Omental fat pad (tissue), 4 donors: ENCODE measurements around the gene AHRR. TPM values are rescaled to one million over a fixed set of nuclear protein-coding genes. Genes with fewer than 3 reads are reported as not detected.

ENCODE experiments used
- ATAC-seq: fragments of 150-250 bp; one replicate; pipeline ENCODE4 v1.9.1; 2016; ENCODE audit warnings: mild to moderate bottlenecking, moderate library complexity; ENCODE audit not compliant: low FRiP score
- DNase-seq: peaks from one replicate; pipeline ENCODE4 v3.0.0-alpha.2; 2019; ENCODE audit warnings: low spot score
- CTCF ChIP-seq, 3 donors: fragments of 450-650 bp; IDR thresholded peaks; one replicate each; pipeline ENCODE4 v1.5.1; 2016 to 2017; ENCODE audit warnings: antibody characterized with exemption in 3 of 3, mild to moderate bottlenecking in 3 of 3, moderate library complexity in 2 of 3
- total RNA-seq, 4 donors: library from RNA; depleted of rRNA; stranded (reverse); fragments of >200 nt; gene quantifications; one replicate each; pipeline ENCODE4 v1.1.0, GENCODE V29; 2016

AHRR gene
- total RNA-seq, 4 donors from 2014 or later, result 0.25 to 2.2 (median 1.6) TPM

GRCh38 chr5:351084-351920 is 29.8 kb downstream of the AHRR start:
- TF ChIP-seq CTCF (IDR thresholded peaks at IDR 0.05), result no peak
- DNase-seq (no peak), ATAC-seq (no peak)

DNA sequence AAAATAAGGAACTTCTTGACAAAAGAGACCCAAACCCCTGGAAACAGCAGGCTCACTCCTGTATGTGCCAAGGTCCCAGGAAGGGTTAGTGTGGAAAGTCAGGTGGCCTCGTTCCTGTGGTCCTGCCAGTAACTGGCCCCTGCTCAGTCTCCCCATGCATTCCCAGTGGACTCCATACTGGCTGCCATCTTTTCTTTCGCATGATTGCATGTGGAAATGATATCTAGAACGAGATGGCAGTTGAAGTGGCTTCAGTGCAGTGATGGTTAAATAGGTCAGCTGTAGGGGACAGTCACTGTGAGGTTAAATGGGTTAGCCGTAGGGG is 30.4 kb downstream of the AHRR start:
- ATAC-seq (no peak), DNase-seq (no peak)
- no peak for TF ChIP-seq CTCF (IDR thresholded peaks at IDR 0.05)

DNA sequence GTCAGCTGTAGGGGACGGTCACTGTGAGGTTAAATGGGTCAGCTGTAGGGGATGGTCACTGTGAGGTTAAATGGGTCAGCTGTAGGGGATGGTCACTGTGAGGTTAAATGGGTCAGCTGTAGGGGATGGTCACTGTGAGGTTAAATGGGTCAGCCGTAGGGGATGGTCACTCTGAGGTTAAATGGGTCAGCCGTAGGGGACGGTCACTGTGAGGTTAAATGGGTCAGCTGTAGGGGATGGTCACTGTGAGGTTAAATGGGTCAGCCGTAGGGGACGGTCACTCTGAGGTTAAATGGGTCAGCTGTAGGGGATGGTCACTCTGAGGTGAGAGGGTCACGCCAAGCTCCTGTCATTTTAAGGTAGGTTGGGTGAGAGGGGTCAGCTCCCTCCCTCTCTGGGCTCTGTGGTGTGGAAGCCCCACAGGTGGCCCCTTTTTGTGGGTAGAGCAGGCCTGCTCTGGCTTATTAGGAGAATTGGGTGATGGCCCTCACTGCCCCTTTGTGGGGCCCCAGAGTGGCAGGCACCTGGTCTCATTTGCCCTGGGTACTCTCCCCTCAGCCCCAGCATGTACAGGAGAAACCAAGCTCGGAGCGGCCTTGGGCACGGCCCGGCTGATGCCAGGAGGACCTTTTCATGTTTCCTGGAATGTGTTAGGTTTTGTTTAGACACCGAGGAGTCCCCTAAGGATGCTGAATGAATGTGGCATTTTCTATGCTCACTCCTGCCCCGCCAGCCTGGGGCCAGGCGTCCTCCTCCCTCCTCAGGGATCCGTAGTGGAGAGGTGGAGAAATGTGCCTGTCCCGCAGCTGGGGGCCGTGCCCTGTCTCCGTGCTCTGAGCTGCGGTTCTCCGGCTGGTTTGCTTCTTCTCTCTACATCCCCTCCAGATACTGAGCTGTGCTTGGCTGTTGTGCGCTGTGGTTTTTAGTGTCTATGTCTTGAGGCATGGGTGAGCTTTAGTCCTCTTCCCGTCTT is 31.4 kb downstream of the AHRR start:
- ATAC-seq, result no peak
- no peak for DNase-seq

DNA sequence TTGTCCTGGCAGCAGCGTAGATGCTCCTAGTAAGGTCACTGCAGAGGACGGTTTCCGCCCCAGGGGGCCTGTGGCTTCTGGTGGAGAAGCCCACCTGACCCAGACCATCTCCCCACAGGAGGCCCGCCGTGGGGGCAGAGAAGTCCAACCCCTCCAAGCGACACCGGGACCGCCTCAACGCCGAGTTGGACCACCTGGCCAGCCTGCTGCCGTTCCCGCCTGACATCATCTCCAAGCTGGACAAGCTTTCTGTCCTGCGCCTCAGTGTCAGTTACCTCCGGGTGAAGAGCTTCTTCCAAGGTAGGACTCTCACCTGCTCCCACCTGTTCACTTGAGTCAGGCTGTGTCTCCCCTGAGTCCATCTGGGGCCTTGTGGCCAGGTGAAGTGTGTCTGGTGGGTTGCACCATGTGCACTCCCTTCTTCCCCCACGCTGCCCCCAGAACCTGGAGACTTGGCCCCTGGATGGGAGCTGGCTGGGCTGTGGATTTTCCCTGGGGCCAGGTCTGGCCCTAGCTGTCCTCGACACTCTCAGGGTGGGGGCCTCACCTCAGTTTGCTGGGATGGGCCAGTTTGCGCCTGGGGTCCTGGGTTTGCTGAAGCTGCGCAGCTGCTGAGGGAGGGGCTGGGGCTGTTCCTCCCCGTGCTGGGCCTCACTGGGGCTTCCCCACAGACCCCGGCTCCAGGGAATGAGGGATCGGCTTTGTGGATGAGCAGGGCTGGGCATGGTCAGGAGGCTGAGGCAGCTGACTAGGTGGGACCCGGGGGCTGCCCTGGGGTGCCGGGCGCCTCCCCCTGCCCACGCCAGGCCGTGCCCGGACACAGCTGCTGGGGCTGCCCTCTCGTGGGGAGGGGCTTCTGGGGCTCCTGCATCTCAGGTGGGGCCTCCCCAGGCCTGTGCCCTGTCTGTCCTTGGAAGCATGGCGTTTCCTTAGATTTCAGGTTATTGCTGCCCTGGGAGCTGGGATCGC is 32.4 kb downstream of the AHRR start:
- TF ChIP-seq CTCF (IDR thresholded peaks at IDR 0.05), result no peak
- ATAC-seq (no peak), DNase-seq (no peak)

More for the DNA sequence above, 31.4 kb downstream of the AHRR start:
- no peak for TF ChIP-seq CTCF (IDR thresholded peaks at IDR 0.05)

DNA sequence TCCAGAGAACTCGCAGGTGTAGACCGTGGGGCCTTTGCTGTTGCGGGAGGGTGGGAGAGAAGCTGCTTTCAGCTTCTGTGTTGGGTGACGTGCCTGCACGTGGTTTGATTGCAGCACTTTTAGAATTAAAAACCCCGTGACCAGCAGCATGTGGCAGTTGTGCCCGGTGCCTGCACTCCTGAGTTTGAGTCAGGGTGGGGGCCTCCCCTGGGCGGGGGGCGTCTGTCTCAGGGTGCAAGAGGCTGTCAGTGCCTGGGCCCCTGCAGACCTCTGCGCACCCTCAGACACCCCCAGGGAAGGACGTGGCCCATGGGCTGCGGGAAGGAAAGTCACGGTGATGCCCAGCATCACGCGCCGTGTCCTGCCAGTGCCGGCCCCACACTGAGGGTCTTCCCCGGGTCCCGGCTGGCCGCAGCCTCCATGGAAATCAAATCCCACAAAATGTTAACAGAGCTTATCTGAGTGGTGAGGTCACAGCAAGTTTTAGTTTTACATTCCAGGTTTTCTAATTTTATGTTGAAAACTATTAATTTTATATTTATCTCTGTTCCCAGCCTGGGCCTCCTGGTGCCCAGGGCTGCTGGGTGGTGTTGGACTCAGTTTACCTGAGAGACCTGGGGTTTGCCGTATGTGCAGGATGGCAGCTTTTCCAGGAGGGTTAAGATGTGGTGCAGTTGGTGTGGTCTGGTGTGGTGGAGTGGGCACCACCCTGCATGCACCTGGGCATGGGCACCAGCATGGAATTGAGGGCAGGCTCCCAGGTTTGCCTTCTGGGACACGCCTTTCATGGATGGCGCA is 33.3 kb downstream of the AHRR start:
- DNase-seq, result no peak
- ATAC-seq, result no peak
- TF ChIP-seq CTCF (IDR thresholded peaks at IDR 0.05), result no peak
